Measurements from ENCODE around the gene SYT17.

The SYT17 gene

DNA sequence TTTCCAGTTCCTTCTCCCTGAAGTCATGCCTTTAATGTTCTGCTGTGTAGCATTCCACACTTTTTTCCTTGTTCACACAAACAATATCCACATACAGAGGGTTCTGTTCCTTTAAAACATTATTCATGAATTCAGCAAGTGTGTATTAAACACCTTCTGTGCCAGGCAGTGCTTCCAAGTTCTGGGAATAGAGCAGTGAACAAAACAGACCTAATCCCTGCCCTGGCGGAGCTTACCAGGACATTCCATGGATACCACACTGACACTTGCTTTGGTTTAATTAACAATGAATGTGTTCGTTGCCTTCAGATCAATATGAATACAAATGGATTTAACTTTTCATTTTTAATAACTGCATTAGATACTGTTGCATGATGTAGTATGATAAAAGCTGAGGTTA is 59.6 kb downstream of the SYT17 start:
- TF ChIP-seq, protein P1, sequence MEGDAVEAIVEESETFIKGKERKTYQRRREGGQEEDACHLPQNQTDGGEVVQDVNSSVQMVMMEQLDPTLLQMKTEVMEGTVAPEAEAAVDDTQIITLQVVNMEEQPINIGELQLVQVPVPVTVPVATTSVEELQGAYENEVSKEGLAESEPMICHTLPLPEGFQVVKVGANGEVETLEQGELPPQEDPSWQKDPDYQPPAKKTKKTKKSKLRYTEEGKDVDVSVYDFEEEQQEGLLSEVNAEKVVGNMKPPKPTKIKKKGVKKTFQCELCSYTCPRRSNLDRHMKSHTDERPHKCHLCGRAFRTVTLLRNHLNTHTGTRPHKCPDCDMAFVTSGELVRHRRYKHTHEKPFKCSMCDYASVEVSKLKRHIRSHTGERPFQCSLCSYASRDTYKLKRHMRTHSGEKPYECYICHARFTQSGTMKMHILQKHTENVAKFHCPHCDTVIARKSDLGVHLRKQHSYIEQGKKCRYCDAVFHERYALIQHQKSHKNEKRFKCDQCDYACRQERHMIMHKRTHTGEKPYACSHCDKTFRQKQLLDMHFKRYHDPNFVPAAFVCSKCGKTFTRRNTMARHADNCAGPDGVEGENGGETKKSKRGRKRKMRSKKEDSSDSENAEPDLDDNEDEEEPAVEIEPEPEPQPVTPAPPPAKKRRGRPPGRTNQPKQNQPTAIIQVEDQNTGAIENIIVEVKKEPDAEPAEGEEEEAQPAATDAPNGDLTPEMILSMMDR (IDR thresholded peaks at IDR 0.05), result no peak

DNA sequence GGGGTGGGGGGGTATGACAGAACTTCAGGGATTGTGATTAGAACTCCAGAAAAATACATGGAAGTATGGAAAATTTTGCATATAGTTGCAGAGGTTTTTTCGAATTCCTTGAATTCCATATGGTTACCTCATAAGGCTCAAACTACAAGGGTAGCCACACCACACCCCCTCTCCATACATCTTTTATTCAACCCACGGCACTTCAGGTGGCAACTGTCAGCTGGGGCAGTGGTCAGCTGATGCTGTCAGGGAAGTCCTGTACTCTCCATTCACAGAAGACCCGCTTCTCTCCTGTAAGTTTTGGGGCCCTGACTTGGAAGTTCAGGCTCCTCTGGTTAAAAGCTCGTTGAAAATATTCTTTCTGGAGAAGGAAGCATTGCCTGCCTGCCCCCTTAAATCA is 60.0 kb downstream of the SYT17 start:
- TF ChIP-seq, protein P1 (IDR thresholded peaks at IDR 0.05), result no peak

DNA sequence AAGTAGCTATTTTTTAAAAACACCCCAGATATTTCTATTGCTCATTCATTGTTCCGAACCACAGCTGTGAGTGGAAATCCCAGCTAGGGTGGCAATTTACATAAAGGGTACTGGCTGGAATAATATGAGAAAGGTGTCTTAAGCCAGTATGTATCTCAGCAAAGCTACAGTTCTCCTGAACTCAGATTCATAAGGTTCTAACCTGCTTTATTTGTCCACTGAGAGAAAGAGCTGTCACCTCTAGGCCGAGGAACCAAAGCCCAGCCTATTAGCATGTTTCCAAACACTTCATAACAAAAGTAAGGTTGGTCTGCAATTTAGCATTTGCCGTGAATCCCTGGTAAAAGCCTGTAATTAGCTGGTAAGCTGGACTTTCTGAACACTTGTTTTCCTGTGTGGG is 60.5 kb downstream of the SYT17 start:
- TF ChIP-seq, protein P1 (IDR thresholded peaks at IDR 0.05), result no peak

DNA sequence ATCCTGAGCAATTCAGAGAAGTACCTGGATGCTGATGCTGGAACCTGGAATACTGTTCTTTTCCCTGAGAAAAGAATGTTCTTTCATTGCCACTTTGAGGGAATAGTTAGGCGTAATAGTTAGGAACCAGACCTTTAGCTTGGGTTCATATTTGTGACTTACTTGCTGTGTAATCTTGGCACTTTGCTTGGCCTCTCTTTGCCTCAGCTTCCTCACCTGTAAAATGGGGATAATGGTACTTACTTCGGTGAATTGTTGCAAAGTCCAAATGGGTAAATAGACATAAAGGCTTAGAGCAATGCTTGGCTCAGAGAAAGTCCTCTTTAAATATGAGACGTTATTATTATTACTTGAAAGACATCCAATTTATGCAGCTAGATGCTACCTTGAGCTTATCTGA is 62.5 kb downstream of the SYT17 start:
- TF ChIP-seq, protein P1 (IDR thresholded peaks at IDR 0.05), result no peak

DNA sequence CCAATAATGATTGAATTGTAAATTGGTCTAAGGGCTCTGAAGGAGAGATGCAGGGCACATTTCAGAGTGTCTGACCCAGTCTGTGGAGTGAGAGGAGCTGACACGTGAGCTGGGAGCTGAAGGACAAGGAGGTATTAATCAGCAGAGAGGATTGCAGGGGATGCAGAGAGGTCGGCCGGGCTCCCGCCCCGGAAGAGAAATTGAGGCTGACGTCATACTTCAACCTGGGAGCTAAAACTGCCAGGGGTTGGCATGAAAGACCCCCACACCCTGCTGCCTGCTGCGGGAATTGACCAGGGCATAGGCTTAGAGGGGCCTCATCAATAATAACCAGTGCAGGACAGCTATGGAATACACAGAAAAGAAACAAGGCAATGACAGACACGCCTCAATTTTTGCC is 63.8 kb downstream of the SYT17 start:
- TF ChIP-seq, protein P1 (IDR thresholded peaks at IDR 0.05), result no peak

DNA sequence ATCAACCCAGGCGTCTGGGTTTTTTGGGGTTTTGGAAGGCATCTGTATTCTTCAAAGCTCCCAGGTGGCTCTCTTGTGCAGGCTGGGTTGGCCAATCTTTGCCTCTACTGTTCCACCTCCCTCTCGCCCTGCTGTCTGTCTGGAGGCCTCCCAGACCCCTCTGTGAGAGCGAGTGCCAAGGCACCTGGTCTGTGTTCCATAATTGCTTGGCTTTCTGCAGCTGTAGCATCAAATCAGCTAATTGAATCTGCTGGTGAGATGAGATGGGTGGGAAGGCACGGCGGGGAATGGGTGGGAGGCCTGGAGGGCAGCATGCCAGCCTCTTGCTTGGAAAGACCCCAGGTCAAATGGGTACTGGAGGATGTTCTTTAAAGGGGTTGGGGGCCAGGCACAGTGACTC is 64.9 kb downstream of the SYT17 start:
- TF ChIP-seq, protein P1 (IDR thresholded peaks at IDR 0.05), result no peak

DNA sequence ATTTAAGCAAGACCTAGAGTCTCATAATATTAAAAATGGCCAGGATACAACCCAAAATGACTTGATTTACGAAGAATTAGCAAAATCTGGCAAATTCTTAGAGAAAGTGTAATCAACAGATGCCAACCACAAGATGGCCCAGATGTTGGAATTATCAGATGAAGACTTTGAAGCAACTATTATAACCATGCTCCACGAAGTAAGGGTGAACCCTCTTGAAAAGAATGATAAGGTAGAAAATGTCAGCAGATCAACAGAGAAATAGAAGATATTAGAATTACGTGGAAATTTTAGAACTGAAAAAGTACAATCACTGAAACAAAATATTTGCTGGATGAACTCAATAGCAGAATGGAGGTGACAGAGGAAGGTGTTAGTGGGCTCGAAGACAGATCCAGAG is 67.4 kb downstream of the SYT17 start:
- TF ChIP-seq, protein P1 (IDR thresholded peaks at IDR 0.05), result no peak

DNA sequence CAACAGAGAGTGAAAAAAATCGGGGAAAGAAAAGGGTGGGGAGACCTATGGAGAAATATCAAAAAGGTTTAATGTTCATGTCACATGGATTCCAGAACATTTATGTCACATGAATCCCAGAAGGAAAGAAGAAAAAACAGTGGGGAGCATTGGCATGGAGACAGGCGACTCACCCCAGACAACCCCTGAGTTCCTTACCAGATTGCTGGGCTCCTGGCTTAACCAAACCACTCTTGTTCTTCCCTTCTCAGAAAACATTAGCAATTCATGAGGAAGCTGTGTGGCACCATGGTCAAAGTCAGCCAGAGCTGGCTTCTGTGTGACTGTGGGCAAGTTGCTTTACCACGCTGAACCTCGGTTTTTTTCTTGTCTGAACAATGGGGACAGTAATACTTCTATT is 67.8 kb downstream of the SYT17 start:
- TF ChIP-seq, protein P1 (IDR thresholded peaks at IDR 0.05), result no peak

All from LNCAP (cell line).